ENCODE results near the gene RABGGTA.

Gene RABGGTA

DNA sequence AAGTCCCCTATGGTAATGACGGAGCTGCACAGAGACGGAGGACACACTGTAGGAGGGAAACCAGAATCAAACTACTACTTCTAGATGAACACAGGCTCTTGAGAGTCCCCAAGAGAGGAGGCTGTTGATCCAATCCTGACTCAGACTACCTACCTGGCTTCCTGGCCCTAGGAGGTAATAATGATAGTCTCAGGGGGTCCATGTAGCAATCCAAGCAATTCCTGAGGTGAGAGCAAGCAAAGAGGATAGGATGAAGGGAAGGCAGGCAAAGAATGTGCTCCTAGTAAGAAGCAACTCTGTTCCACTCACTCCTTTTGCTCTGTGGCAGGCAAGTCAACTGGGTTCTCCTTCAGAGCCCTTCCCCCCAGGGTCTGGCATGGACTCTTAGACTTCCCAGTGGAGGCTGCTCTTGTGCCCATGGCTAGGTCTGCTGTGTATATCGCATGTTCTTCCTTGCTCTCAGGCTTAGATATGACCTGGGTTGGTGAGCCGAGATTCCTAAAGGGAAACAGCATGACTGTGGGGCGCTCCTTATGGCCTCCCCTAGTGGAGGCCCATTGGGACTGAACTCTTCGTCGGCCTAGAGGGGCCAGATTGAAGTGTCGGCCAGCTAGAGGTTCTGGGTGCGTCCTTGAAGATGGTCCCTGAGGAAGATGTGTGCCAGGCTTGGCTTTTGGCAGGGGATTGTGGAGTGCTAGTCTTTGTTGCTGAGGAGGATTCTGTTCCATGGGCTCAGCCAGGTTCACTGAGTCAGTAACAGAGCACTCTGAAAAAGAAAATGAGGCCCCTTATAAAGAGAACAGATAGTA lies 31.1 kb downstream of the RABGGTA start:
- no peak for TF ChIP-seq NFRKB (IDR thresholded peaks at IDR 0.05)
- no peak for TF ChIP-seq L3MBTL2 (conservative IDR thresholded peaks at IDR 0.05)
- TF ChIP-seq SUZ12 (IDR thresholded peaks at IDR 0.05) = no peak
- no peak for TF ChIP-seq CTBP1 (IDR thresholded peaks at IDR 0.05; ENCODE audit: borderline replicate concordance)
- no peak for TF ChIP-seq ARNT (IDR thresholded peaks at IDR 0.05)
- no peak for TF ChIP-seq HDGF (IDR thresholded peaks at IDR 0.05; ENCODE audit: borderline replicate concordance)
- TF ChIP-seq SP1 (IDR thresholded peaks at IDR 0.05) = no peak
- TF ChIP-seq, protein P1, sequence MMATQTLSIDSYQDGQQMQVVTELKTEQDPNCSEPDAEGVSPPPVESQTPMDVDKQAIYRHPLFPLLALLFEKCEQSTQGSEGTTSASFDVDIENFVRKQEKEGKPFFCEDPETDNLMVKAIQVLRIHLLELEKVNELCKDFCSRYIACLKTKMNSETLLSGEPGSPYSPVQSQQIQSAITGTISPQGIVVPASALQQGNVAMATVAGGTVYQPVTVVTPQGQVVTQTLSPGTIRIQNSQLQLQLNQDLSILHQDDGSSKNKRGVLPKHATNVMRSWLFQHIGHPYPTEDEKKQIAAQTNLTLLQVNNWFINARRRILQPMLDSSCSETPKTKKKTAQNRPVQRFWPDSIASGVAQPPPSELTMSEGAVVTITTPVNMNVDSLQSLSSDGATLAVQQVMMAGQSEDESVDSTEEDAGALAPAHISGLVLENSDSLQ (IDR thresholded peaks at IDR 0.05) = no peak
- TF ChIP-seq LEF1 (IDR thresholded peaks at IDR 0.05; ENCODE audit: borderline replicate concordance) = no peak
- no peak for DNase-seq (ENCODE audit: extremely low spot score)
- CTCF ChIA-PET = interaction anchor here (0.6 kb wide), 1 partner anchor 54 kb away, joined by 3 read pairs; no protein-coding TSS in a partner anchor
- POLR2A ChIA-PET = interaction anchor here (1.0 to 9.3 kb wide), 3 partner anchors 12 to 58 kb away, joined by 3 to 139 read pairs (median 3); partner anchors contain the start of genes CHMP4A, DHRS1 and NOP9

DNA sequence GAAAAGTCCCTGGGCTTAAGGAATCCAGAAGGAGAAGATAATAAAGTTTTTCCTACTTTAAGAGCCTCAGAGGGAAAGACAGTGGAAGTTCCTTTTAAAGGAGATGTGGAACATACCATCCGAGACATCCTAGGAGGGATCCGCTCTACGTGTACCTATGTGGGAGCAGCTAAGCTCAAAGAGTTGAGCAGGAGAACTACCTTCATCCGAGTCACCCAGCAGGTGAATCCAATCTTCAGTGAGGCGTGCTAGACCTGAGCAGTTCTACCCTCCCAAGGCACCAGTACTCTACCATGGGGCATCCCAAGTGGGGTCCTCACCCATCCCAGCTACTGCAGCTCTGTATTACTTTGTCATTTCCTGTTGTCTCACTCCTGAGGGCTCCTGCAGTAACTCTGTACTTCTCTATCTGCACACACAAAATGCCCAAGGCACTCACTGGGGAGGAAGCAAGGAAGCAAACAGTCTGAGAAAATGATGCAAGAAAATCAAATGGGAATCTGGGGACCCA lies 32.8 kb downstream of the RABGGTA start:
- CTCF ChIA-PET = interaction anchor here (0.6 kb wide), 1 partner anchor 1140 kb away, joined by 3 read pairs; no protein-coding TSS in a partner anchor
- POLR2A ChIA-PET = interaction anchor here (2.6 to 9.3 kb wide), 2 partner anchors 32 to 60 kb away, joined by 9 to 139 read pairs; partner anchors contain the start of genes DHRS1, NOP9 and RABGGTA
- TF ChIP-seq SUZ12 (IDR thresholded peaks at IDR 0.05) = no peak
- no peak for TF ChIP-seq BHLHE40 (IDR thresholded peaks at IDR 0.05; ENCODE audit: borderline replicate concordance)
- TF ChIP-seq FOXK2 (IDR thresholded peaks at IDR 0.05) = no peak
- DNase-seq (ENCODE audit: extremely low spot score) = no peak

DNA sequence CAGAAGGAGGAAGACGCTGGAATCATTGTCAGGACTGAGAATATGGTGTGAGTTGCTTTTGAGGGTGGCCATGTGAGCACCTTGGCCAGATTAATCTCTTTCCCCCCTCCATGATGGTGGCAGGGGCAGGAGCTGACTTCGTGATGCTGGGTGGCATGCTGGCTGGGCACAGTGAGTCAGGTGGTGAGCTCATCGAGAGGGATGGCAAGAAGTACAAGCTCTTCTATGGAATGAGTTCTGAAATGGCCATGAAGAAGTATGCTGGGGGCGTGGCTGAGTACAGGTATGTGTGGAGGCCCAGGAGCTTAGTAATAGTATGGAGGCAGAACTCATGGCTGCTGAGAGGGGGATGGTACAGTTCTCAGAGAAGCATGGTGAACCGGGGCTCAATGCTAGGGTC lies 33.3 kb downstream of the RABGGTA start:
- no peak for DNase-seq (ENCODE audit: extremely low spot score)
- ChIA-PET CTCF (interaction anchor here (0.6 to 1.2 kb wide), 2 partner anchors 70 to 1140 kb away, joined by 3 read pairs; partner anchors contain the start of gene CIDEB), POLR2A (interaction anchor here (2.6 to 9.3 kb wide), 2 partner anchors 33 to 60 kb away, joined by 9 to 139 read pairs; partner anchors contain the start of genes DHRS1, NOP9 and RABGGTA)
- TF ChIP-seq TARDBP (IDR thresholded peaks at IDR 0.05) (no peak), L3MBTL2 (conservative IDR thresholded peaks at IDR 0.05) (no peak), FOXK2 (IDR thresholded peaks at IDR 0.05) (no peak), ELF4 (IDR thresholded peaks at IDR 0.05) (no peak), NFRKB (IDR thresholded peaks at IDR 0.05) (no peak), CTBP1 (IDR thresholded peaks at IDR 0.05; ENCODE audit: borderline replicate concordance) (no peak), SUZ12 (IDR thresholded peaks at IDR 0.05) (no peak), BHLHE40 (IDR thresholded peaks at IDR 0.05; ENCODE audit: borderline replicate concordance) (no peak), ARNT (IDR thresholded peaks at IDR 0.05) (no peak), ZNF384 (IDR thresholded peaks at IDR 0.05) (no peak), LEF1 (IDR thresholded peaks at IDR 0.05; ENCODE audit: borderline replicate concordance) (no peak), FOXM1 (IDR thresholded peaks at IDR 0.05; ENCODE audit: borderline replicate concordance) (no peak), FOXA1 (IDR thresholded peaks at IDR 0.05) (no peak), SP1 (IDR thresholded peaks at IDR 0.05) (no peak), HDGF (IDR thresholded peaks at IDR 0.05; ENCODE audit: borderline replicate concordance) (no peak)
- TF ChIP-seq, protein P1 (IDR thresholded peaks at IDR 0.05) = no peak

DNA sequence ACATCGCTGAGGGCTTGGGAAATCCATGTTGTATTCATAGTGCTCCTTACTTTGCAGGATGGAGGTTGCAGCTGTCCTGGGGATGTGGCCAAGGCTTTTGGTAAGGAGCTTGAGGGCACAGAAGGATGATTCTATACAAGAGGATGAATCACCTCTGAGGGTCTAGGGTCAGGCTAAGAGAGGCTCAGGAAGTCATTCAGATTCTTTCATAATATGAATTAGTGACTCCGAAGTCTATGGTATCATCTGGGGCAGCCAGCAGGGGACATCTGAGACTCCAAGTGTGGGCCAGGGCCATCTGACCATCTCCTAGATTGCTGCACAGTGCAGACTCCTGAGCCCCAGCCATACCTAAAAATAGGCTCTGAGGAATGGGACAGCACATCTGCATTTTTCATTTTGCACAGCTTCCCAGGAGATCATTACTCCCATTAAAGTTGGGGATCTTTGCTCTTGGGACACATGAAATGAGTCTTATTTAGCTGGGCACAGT lies 33.9 kb downstream of the RABGGTA start:
- no peak for DNase-seq (ENCODE audit: extremely low spot score)
- CTCF ChIA-PET = interaction anchor here (0.6 to 1.2 kb wide), 2 partner anchors 70 to 1141 kb away, joined by 3 read pairs; partner anchors contain the start of gene CIDEB
- TF ChIP-seq SUZ12 (IDR thresholded peaks at IDR 0.05) (no peak), L3MBTL2 (conservative IDR thresholded peaks at IDR 0.05) (no peak), FOXK2 (IDR thresholded peaks at IDR 0.05) (no peak), BHLHE40 (IDR thresholded peaks at IDR 0.05; ENCODE audit: borderline replicate concordance) (no peak), LEF1 (IDR thresholded peaks at IDR 0.05; ENCODE audit: borderline replicate concordance) (no peak), ZNF384 (IDR thresholded peaks at IDR 0.05) (no peak), CTBP1 (IDR thresholded peaks at IDR 0.05; ENCODE audit: borderline replicate concordance) (no peak), ELF4 (IDR thresholded peaks at IDR 0.05) (no peak), ARNT (IDR thresholded peaks at IDR 0.05) (no peak), HDGF (IDR thresholded peaks at IDR 0.05; ENCODE audit: borderline replicate concordance) (no peak), SP1 (IDR thresholded peaks at IDR 0.05) (no peak), FOXM1 (IDR thresholded peaks at IDR 0.05; ENCODE audit: borderline replicate concordance) (no peak), NFRKB (IDR thresholded peaks at IDR 0.05) (no peak), TARDBP (IDR thresholded peaks at IDR 0.05) (no peak)
- TF ChIP-seq, protein P1 (IDR thresholded peaks at IDR 0.05) = no peak
- POLR2A ChIA-PET = interaction anchor here (0.8 to 9.3 kb wide), 4 partner anchors 15 to 61 kb away, joined by 3 to 139 read pairs (median 6); partner anchors contain the start of genes CHMP4A, DHRS1, NOP9 and RABGGTA

DNA sequence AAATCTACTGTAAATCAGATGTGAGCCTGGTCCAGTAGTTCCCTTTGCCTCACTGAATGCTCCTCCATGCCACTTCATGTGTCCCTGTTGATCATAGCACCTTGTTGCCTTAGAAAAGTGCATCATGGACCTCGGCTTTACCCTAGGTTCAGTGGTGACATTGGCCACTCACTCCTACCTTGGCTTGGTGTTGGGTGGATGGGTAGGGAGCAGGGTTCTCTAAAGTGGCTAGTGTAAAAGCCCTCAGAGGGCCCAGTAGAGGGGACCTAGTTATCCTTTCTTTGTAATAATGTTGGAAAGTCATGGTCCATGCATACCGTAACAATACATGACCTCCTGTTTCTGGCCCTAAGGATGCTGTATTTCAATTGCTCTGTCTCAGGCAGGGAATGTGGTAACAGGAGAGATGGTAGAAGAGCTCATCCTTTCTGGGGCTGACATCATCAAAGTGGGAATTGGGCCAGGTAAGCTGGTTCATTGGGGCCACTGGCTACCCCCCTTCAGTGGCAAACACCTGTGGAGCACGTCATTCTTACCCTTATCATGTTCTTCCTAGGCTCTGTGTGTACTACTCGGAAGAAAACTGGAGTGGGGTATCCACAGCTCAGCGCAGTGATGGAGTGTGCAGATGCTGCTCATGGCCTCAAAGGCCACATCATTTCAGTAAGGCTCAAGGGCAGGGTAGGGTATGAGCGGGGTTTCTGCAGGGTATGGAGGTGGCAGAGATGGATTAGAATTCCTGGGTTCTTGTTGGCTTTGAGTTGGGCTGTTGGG lies 34.5 kb downstream of the RABGGTA start:
- POLR2A ChIA-PET = interaction anchor here (0.8 to 9.3 kb wide), 4 partner anchors 15 to 62 kb away, joined by 3 to 139 read pairs (median 6); partner anchors contain the start of genes CHMP4A, DHRS1, NOP9 and RABGGTA
- CTCF ChIA-PET = interaction anchor here (1.2 kb wide), 1 partner anchor 71 kb away, joined by 3 read pairs; the partner anchor contains the start of gene CIDEB
- TF ChIP-seq L3MBTL2 (conservative IDR thresholded peaks at IDR 0.05) = no peak
- TF ChIP-seq CTBP1 (IDR thresholded peaks at IDR 0.05; ENCODE audit: borderline replicate concordance) = no peak
- TF ChIP-seq BHLHE40 (IDR thresholded peaks at IDR 0.05; ENCODE audit: borderline replicate concordance) = no peak
- no peak for TF ChIP-seq FOXM1 (IDR thresholded peaks at IDR 0.05; ENCODE audit: borderline replicate concordance)
- no peak for DNase-seq (ENCODE audit: extremely low spot score)

Data from HEK293T (cell line).